Measurements from ENCODE around the gene CDADC1.
A peak's percentile ranks its signal among the peaks of the same experiment; 100 is the strongest.

The CDADC1 gene

DNA sequence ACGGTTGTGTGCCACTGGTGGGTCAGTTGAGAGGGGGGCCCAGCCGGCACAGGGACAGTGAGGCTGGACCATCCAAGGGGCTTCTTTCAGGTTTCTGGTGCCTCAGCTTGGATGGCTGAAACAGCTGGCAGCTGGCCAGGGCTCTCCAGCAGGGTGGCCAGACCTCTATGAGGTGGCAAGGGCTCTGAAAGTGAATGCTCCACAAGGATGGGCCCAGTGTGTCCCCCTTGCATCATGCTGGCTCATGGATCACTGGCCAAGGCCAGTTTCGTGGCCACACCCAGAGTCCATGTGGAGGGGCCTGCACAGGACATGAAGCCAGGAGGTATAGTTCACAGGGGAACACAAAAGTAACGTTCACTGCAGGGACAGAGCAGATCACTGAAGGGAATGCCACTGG is 49.6 kb downstream of the CDADC1 start:
- no peak for DNase-seq

DNA sequence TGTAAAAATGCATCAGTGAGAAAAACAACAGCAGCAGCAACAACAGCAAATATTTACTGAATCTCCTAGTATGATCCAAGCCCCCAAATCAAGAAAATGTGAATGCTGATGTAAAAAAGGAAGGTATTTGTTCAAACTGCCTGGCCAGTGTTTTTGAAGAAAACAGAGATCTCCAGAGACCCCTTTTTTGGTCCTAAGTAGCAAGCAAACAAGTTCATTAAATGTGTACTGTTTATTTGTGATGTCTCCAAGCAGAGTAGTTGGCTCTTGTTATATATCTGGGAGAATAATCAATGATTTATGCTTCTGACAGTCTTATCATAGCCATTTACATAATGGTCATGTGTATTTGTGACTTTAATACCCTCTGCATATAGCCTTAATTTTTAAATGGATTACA is 50.7 kb downstream of the CDADC1 start:
- DNase-seq, result no peak

DNA sequence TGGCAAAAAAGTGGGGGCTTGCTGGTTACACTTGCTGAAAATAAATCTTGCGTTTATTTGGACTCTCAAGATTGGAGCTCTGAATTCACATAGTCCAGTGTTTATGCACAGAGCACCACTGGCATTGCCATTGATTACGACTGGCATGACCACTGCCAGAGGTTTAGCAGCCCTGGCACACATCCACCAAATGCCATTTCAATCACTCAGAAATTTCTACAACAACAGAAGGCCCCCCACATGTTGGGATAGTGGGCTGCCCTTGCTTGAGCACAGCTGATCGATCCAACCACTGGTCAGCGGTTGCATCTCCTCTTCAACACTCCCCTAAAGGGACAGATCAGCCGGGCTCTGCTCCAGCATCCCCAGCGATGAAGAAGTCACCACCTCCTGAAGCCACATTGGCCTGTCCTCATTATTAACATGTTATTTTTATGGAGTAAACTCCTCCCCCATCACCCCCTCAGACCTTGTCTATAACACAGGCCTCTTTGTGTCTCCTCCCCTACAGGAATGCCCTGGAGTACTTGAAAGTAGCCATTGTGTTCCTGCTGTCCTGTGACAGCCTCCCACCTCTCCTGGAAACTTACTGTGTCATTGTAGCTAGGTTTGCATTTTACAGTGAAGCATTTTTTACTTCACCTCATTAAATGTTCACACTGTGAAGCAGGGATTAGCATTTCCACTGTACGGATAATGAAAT is 51.3 kb downstream of the CDADC1 start:
- DNase-seq, result no peak

DNA sequence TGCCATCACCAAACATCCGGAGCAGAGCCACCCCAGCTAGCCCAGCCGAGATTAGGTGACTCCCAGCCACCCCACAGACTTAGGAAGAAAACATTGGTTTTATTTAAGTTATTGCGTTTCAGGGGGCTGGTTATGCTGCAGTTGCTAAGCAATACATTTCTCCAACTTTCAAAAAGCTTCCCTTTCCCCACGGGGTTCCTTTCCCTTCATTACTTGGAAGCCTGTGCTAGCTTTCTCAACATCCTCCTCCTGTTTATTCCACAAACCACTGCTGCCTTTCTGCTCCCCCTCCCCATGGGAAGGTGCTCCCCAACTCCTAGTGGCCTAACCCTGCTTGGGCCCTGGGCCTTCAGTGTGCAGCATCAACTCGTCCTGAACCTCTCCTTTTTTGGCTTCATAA is 52.6 kb downstream of the CDADC1 start:
- DNase-seq, result no peak

DNA sequence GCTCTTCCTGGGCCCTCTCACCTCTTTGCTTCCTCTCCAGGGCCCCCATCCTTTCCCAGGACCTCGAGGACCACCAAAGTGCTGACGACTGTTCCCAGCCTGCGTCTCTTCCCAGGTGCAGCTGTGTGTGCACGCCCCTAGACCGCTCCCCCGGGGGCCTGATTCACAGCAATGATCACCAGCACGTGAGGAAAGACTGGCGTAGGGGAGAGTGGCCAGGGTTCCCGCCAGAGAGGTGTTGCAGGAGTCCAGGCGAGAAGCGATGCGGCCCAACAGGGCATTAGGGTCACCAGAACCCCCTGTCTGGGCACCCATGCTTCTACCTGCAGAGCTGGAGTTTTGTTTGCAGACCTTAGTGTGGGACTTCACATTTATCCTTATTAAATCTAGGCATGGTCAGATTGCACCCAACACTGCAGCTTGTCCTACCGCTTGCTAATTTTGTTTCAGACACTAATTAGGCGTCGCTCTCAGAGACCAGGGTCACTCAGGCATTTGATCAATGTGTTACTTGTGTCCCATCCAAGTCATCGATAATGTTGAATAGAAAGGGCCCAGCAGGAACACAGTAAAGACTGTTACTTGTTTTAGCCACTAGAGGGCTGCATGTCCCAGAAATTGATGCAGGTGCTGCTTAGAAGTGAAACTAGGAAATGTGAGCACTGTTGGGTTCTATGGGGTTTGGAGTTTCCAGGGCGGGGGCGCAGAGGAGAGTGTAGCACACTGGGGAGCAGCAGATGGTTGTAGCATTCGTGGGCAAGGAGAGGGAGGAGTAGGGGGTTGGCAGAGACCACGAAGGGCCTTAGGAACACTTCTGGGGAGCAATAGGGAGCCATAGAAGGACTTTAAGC is 53.2 kb downstream of the CDADC1 start:
- peak; percentile 75 for DNase-seq

DNA sequence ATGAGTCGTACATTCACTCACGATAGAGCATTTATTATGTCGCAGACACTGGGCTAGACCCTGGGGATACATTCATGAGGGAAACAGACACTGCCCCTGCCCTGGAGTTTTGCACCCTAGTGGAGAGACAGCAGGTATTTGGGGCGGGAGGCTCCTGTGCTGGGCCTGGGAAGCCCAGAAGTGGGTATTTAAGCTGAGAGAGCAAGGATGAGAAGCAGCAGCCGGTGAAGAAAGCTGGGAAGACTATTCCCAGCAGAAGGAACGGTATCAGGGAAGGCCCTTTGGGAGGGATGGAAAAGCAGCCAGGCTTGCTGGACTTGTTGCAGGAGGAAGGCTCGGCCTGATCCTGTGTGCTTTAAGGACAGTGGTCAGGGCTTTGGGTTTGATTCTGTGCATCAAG is 54.5 kb downstream of the CDADC1 start:
- DNase-seq, result no peak

DNA sequence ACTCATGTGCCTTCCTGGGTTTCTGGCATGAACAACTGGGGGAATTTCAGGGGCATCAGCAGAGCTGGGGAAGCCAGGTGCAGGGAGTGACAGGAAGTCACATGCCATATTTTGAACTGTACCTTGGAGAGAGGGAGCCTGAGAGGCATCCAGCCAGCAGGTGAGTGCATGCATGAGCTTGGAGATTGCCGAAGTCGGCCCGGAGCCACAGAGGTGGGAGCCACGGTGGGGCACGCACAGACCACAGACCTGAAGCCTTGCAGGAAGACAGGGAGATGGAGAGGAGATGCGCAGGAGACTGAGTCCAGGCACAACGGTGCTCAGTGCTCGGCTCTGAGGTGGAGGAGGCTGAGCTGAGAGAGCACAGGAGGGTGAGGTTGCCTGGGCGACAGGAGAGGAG is 55.1 kb downstream of the CDADC1 start:
- peak; percentile 34 for DNase-seq

DNA sequence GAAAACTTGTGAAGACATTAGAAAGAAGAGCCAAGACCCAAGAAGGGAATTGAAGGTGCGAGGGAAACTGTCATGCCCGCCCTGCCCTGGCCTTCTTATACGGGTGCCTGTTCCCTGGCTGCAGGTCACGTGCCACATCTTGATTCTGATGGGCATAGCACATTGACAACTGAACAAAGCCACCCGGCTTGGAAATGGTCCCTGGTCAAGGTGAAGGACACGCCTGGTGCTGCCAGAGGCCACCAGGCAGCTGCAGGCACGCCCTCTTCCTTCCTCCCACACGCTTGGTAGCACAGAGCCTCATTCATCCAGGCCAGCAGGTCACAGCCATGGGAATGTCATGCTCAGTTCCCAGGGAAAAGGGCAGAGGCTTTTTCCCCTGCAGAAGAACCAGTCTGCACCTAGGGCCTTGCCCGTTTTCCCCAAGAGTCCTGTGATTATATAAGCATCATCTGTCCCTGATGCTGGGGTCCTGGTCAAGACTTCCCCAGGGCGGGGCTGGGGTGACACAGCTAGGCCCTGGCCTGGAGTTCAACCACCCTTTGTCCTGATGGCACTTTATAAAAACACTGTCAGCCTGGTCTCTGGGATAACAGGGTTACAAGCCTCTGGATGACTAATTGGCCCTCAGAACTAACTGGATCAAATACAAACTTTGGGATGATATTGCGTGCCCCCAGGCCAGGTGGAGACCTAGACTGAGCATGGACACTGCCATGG is 56.0 kb downstream of the CDADC1 start:
- DNase-seq, result no peak

DNA sequence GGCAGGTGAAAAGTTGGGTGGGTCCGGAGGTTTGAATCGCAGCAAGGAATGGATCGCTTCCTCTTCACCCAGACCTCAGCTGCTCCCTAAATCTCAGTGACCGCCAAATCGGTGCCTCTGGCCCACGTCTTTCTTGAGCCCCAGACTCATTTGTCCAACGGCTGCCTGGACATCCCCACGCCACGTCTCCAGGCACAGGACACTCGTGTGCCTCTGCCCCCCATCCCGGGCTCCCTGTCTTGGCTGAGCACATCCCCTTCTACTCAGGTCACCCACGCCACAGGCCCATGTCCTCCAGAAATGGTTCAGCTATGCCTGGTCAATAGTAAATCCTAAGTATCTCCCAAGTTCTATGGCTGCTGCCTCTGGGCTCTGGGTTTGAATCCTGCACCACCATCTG is 56.6 kb downstream of the CDADC1 start:
- DNase-seq, result no peak

DNA sequence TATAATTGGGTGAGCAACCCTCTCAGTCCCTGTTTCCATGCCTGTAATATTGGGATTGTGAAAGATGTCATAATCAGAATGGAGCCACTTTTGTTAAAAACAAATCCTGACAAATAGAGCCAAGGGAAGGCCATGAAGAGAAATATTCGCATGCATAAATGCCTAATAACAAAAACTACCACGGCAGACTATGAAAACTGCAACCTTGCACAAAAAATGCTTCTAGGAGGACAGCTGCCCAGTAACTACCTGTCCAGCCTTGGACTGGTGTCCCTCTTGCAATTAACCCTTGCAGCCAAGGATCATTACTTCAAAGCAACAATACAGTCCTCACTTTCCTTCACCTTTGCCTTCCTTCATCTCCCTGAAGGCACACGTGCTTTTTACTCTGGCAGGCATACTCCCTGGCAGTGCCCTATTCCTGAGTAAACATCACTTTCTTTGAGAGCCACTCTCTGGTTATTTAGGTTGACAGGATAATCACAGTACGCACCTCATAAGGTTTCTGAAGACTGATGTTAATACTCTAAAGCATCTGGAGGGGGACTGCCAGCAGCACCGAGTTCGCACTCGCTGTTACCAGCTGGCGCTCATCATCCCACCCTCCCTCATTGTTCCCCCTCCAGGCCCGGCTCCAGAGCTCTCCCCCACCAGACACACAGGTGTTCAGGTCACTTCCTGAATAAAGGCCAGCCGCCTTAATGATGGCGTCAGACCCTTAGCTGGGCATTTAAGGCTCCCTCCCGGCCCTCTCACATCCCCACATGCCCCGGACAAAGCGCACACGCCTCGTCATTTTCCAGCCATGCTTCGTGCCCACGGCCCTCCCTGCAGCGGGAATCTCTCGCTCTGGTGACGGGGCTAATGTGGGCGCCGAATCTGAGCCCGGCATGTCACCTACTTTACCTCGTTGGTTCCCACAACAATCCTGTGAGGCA is 57.3 kb downstream of the CDADC1 start:
- no peak for DNase-seq

DNA sequence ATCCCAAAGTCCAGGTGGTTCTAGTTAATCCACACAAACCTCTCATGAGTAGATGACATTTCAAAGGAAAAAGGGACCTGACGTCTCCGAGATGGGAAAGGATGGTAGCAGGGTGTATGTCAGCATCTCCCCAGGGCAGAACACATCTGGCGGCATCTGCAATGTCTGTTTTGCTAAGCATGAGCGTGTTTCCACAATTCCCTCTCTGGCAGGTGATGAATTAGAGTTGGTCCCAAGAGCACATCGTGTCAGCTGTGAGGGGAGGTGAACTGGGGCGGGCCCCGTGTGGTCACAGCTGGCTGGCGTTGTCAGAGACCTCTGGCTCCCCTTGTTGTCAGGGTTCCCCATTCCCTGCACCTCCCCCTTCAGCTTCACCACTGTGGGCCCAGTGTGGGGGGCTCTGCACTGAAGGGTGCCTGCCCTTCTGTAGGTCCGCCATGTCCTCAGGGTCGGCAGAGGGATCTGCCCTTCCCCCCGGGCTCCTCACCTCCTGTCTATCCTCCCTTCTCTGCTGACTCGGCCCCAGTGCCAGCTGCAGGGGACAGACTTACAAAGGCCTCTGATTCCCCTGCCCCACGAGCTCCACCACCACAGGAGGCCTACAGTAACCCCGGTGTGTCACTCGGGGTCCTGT is 58.2 kb downstream of the CDADC1 start:
- no peak for DNase-seq

DNA sequence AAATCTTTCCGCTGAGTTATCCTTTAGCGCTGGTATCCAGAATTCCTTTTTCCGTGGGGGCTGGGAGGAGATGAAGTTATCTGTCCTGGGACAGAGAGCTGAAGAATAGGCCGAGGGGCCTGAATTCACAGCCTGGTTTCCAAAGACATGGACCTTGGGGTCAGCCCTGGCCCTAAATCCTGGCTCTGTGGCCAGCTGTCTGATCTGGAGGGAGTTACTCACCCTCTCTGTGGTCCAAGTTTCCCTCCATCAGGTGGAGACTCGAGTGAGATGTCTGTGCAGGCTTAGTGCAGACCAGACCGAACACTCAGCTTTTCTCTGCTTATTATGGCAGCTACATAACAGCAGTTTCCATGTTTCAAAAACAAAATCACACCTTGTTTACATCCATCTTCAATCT is 59.6 kb downstream of the CDADC1 start:
- DNase-seq, result no peak

DNA sequence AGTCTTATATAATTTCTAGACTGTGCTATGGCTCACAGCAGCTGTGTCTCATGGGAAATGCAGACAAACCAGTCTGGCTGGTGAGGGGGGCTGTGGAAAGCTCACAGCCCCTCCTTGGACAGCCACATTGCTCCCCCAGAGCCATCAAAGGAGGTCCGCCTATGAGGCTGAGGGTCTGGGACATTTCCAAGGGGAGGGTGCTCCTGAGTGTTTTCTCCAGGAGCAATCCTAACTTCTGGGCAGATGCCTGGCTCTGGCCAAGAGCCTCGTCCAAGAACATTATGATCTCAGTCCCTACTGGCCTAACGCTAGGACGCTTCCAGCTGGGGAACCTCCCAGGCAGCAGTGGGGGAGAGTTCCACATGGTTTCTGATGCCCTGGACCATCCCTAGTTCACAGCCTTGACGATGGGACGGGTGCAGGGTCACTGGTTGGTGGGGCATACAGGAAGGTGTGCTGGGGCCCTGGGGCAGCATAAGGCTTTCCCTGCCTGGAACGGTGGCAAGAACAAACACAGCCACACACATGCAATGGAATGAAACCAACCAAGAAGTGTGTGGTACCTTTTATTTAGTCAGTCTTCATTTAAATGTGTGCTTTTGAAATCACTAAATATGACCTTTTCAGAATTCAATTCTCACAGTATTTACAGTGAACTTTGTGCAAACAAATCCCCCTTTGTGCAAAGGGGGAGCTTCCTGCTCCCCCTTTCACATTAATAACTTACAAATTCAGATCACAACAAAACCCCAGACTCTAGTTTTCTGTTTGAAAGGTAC is 60.6 kb downstream of the CDADC1 start:
- peak; percentile 21 for DNase-seq

DNA sequence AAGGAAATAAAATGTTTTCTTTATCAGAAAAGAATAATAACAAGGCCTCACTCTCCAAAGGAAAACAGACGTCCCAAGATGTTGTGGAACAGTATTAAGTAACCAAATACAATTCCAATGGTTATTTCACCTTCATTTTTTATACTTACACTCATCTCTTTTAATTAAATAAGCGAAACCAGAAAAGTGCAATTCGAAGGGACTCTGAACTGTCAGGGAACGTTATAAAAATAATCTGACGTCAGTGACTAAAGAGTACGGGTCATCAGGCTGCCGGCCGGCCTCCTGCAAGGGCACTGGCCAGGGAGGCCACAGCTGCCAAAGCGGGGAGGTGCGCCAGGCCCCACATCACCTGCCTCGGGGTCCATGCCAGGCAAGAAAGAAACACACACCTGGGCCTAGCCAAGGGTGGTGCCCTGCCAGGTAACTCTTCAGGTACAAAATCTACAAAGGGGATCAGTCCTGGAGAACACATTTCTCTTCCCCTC is 61.2 kb downstream of the CDADC1 start:
- DNase-seq, result no peak

DNA sequence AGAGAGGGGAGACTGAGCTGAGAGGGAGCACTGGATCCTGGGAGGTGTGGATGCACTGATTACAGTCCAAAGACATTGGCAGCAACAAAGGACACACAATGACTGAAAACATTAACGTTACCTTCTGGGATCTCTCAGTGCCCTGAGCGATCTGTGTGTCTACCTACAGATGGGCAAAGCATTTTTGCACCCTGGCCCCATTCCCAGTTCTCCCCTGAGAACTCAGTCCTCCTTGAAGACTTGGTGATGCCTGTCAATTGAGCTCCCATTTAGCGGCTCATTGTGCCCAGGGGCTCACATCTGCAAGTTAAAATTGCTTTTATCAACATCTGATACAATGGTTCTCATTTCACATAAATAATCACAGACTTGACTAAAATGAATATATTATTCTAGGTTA is 62.5 kb downstream of the CDADC1 start:
- no peak for DNase-seq

DNA sequence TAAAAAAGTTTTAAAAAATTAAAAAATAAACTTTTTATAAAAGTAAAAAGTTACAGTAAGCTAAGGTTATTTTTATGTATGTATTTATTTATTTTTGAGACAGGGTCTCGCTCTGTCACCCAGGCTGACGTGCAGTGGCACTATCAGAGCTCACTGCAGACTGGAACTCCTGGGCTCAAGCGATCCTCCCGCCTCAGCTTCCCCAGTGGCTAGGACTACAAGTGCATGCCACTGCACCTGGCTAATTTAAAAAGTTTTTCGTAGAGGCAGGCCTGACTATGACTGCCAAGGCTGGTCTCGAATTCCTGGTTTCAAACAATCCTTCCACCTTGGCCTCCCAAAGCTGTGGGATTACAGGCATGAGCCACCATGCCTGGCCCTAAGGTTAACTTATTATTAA is 64.1 kb downstream of the CDADC1 start:
- DNase-seq, result no peak

DNA sequence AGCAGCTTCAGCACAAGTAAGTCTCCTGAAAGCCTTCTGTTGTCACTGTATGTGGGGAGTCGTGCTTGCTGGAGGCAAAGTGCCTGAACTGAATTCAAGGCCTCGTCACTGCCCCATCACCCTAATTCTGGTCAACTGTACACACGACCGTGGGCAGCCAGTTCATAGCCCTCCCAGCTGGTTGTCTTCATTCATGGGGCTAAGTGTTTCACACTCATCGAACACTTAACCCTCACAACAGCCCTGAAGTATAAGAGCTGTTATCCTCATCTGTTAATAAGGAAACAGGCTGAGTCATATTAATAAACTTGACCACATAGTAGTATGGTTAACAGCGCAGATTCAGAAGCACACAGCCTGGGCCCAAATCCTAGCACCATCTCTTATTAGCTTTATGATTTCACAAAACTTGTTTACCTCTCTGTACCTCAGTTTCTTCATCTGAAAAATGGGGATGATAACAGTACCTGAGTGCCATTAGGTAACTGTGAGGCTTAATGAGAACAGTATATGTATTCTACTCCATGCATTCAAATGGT is 66.7 kb downstream of the CDADC1 start:
- DNase-seq, result no peak

DNA sequence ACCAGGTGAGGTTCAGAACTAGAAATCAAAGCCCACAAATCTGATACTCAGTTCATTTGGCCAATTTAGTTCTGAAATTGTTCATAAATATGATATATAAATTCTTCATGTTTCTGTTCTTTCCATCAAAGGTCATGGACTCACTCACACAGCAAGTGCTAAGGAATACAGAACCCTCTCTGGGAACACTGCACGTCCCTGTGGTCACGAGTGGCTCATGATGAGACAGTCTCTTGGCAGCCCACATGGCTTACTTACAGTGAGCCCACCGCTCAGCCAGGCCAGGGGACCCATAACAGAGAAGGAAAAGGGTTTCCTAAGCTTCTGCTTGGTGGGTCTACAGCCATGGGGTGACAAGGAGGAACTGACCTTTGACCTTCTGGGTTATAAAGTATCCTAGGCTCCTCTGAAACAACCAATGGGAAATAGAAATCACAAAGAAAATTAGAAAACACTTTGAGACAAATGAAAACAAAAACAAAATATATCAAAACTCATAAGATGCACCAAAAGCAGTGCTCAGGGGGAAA is 67.4 kb downstream of the CDADC1 start:
- no peak for DNase-seq

DNA sequence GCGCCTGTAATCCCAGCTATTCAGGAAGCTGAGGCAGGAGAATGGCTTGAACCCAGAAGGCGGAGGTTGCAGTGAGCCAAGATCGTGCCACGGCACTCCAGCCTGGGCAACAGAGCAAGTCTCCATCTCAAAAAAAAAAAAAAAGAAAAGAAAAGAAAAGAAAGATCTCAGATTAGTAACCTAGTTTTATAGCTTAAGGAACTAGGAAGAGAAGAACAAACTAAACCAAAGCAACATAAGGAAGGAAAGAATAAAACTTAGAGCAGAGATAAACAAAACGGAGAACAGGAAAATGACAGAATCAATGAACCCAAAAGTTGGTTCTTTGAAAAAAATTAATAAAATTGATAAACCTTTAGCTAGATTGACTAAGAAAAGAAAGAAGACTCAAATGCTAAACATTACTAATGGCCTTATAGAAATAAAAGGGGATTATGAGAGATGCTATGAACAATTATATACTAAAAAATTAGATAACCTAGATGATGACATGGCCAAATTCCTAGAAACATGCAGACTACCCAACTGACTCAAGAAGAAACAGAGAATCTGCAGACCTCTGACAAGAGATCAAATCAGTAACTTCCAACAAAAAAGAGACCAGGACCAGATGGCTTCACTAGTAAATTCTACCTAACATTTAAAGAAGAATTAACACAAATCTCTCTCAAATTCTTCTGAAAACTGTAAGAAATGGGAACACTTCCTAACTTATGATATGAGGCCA is 68.2 kb downstream of the CDADC1 start:
- DNase-seq, result no peak

DNA sequence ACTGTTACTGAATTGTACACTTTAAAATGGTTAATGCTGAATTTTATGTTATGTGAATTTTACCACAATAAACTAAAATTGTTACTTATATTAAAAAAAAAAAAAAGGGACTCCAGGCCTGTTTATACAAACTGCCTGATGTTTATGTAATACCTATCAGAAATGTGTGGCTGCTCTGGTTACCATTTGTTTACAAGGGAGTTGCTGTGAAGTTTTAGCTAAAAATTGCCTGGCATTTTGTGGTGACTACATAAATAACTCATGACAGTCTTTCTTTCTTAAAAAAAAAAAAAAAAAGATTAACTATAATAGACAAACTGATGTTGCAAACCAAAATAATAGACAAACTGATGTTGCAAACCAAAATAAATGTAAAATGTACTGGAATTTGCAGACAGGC is 71.8 kb downstream of the CDADC1 start:
- DNase-seq, result no peak

Measured in NCI-H146 (cell line).